ENCODE measurements around the gene FFAR1.

GRCh38 chr19:35311901-35312665, 35.6 kb upstream of the FFAR1 start:
- no peak for TF ChIP-seq NFIC (IDR thresholded peaks at IDR 0.05)
- TF ChIP-seq CREB1 (IDR thresholded peaks at IDR 0.05; ENCODE audit: low read depth) = no peak
- no peak for TF ChIP-seq RAD21 (IDR thresholded peaks at IDR 0.05; ENCODE audit: low read depth)
- no peak for TF ChIP-seq TEAD4 (IDR thresholded peaks at IDR 0.05)
- TF ChIP-seq EP300 (IDR thresholded peaks at IDR 0.05; ENCODE audit: borderline replicate concordance) = no peak
- TF ChIP-seq TAF1 (IDR thresholded peaks at IDR 0.05; ENCODE audit: low read depth) = no peak
- TF ChIP-seq MAX (IDR thresholded peaks at IDR 0.05) = no peak

Measured in Ishikawa (cell line).